ELF-1 (cell line): ENCODE data around the gene TBC1D14.
"Not testable (repeated sequence)": the region's sequence is repeated elsewhere in the genome, so short reads cannot be mapped to it uniquely, and the experiment has no call there.

ENCODE experiments used
- DNase-seq: peaks from one replicate; pipeline ENCODE4 v3.0.0-alpha.2; 2016; ENCODE audit warnings: low read depth, low spot score

The TBC1D14 gene

DNA sequence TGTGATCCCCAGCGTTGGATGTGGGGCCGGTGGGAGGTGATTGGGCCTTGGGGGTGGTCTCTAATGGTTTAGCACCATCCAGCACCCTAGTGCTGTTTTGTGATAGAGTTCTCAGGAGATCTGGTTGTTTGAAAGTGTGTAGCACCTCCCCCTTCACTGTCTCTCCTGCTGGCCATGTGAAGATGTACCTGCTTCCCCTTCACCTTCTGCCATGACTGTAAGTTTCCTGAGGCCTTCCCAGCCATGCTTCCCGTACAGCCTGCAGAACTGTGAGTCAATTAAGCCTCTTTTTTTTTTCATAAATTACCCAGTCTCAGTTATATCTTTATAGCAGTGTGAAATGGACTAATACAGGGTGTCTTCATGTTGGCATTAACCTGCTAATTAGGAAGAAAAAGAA lies 19.3 kb upstream of the TBC1D14 start:
- no peak for DNase-seq

DNA sequence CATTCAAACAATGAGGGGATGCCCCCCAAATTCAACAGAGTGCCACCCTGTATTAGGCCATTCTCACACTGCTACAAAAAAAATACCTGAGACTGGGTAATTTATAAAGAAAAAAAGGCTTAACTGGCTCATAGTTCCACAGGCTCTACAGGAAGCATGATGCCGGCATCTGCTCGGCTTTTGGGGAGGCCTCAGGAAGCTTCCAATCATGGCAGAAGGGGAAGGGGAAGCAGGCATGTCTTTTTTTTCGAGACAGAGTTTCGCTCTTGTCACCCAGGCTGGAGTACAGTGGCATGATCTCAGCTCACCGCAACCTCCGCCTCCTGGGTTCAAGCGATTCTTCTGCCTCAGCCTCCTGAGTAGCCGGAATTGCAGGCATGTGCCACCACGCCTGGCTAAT lies 18.7 kb upstream of the TBC1D14 start:
- DNase-seq: not testable (repeated sequence)

DNA sequence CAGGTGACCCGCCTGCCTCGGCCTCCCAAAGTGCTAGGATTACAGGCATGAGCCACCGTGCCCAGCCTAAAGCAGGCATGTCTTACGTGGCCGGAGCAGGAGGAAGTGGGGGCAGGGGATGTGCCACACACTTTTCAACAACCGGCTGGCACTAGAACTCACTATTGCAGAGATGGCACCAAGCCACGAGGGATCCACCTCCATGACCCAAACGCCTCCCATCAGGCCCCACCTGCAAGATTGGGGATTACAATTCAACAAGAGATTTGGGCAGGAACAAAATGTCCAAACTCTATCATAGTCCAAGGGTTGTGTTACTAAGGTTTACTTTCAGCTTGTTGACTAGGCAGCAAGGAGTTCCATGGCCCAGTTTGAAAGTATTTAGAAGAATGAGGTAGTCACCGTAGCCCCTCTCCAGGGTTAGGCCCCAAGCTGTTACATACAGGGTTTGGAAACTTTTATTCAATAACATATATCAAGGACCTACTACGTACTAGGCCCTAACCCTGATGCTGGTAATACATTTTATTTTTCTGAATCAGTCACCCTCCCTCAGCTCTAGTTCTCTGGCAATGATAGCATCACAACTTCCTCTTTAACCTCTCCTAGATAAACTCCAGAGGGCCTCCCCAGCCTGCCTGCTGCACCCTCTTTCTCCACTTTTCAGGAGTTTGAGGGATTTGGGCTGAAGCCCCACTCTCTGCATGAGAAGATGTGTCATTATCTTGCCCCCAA lies 18.0 kb upstream of the TBC1D14 start:
- no peak for DNase-seq

DNA sequence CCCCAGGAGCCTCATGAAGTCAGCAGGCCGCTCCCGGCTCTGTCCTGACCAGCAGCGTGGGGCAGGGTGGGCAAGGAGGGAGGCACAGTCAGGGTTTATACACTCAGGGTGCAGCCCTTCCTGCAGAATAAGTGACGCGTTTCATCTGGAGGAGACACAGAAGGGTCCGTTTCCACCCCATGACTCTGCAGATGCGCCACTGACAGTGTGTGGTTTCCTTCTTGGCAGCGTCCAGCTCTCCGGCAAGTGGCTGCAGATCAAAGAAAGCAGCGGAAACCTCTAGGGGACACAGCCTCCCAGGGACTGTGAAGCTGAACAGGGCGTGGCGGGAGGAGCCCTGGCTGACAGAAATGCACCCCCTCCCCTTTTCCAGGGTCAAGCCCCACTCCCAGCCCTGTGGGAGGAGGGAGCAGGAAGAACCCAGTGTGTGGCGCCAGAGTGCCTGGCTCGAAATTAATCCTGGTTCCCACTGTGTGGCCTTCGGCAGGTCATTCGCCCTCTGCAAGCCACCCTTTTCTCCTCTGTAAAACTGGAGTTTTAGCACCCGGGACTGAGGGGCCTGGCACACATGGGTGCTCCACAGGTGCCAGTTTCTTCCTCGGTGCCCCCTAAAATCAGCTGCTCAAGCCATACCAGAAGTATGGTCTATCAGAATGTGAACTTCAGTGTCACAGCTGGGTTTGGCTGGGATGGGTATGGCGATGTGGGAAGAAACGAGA lies 17.3 kb upstream of the TBC1D14 start:
- peak; percentile 84 for DNase-seq

- DNase-seq: no peak
These were observed 16.8 kb upstream of the TBC1D14 start for GRCh38 chr4:6892909-6893202.

DNA sequence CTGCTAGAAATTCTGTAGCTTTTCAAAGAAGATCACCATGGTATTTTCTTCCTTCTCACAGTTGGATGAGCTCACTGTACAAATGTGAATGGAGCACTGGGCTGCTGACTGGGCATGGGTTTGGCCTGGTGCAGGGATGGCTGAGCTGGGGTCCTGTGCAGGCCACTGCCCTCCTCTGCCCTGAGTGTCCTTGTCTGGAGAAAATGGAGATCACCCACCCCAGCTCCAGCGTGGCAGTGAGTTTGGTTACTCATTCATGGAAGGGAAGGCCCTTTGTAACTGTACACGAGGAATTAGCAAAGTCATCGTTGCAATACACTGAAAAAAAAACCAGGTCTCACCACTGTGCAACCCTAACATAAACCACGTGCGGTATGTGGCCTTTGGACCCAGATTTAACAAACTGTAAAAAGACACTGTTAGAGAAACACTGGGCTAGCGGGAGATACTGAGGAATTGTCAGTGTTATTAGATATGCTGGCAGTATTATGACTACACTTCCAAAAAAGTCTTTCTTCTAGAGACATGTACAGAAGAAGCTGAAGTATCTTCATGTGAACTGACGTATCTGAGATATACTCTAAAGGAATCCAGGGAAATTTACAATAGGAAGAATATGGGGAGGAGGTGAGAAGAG lies 16.1 kb upstream of the TBC1D14 start:
- DNase-seq: no peak

DNA sequence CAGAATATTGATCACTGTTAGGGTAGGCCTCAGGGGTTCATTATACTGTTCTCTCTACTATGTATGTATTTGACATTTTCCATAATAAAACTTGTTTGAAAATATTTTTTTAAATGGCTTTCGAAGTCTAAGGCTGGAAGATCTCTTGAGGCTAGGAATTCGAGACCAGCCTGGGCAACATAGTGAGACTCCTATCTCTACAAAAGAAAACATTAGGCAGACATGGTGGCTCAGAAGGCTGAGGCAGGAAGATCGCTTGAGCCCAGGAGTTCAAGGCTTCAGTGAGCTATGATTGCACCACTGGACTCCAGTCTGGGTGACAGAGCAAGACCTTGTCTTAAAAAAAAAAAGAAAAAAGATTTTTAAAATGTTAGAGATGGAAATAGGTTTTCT lies 15.5 kb upstream of the TBC1D14 start:
- no peak for DNase-seq

DNA sequence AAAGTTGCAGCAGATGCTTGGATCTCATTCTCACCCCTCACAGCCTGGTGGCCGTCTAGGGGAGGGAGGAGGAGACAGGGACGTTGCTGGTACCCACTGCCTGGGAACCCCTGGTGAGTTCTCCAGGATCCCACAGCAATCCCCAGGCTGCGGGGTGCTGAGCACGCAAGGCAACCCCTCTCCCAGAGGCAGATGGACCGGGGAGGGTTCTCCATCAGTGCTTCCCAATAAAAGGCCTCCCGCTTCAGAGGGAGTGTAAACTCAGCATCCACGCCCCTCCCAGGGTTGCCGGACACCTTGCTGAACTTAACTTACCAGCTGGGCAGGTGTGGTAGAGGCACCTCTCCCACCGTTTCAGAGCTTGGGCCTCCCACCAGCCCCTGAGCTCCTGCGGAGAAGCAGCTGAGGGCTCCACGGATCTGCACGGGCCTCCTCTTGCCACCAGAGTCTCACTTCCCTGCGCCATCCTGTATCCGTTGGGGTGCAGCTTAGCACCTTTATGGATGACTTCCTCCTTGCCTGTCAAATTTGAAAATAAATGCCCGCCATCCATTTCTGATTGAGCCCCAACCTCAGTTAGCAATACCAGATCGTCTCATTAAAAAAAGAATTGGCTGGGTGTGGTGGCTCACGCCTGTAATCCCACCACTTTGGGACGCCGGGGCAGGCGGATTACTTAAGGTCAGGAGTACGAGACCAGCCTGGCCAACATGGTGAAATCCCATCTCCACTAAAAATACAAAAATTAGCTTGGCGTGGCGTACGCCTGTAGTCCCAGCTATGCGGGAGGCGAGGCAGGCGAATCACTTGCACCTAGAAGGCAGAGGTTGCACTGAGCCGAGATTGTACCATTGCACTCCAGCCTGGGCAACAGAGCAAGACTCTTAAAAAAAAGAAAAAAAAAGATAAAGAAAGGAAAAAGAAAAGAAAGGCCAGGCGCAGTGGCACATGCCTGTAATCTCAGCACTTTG lies 14.8 kb upstream of the TBC1D14 start:
- DNase-seq: no peak

DNA sequence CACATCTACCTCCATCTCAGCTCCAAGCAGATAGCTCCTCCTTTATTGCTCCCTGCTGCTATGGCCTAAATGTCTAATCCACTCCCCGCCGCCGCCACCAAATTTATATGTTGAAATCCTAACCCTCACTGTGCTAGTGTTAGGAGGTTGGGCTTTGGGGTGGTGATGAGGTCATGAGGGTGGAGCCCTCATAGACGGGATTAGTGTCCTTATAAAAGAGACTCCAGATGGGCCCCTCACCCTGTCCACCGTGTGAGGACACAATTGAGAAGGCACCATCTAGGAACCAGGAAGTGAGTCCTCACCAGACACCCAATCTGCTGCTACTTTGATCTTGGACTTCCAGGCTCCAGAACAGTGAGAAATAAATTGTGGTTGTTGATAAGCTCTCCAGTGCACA lies 13.6 kb upstream of the TBC1D14 start:
- DNase-seq: no peak

- no peak for DNase-seq
These were observed 10.9 kb upstream of the TBC1D14 start for GRCh38 chr4:6898763-6899162.

- DNase-seq: no peak
These were observed 9.3 kb upstream of the TBC1D14 start for GRCh38 chr4:6900181-6900812.

GRCh38 chr4:6900956-6901355 lies 8.7 kb upstream of the TBC1D14 start:
- DNase-seq: no peak

GRCh38 chr4:6901669-6902317 lies 7.8 kb upstream of the TBC1D14 start:
- DNase-seq: no peak

DNA sequence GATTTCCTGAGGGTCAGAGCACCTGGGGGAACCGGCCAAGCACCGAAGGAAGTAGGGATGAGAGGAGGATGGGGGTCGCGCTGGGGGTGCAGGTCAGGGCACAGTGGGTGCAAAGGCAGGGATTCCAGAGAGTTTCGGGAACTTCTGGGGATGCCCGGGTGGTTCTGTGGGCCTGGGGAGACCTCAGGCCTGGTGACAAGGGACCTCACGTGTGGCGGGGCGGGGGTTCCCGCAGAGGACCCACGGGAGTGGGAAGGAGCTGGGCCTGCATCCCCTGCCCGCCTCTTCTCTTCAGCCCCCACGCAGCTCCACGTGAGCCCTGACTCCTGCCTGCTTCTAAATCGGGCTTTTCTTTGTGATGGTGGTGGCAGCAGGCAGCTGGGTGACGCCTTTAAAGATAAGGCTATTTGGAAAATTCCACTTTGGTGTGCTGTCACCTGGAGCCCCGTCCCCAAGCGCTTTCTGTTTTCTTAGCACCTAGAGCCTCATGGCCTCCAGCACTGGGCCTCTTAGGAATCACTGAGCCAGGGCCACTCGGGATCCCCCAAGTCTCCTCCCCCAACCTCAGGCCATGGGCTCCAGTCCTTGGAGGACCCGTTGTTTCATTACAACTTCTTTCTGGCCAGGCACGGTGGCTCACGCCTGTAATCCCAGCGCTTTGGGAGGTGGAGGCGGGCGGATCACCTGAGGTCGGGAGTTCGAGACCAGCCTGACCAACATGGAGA lies 7.1 kb upstream of the TBC1D14 start:
- no peak for DNase-seq

DNA sequence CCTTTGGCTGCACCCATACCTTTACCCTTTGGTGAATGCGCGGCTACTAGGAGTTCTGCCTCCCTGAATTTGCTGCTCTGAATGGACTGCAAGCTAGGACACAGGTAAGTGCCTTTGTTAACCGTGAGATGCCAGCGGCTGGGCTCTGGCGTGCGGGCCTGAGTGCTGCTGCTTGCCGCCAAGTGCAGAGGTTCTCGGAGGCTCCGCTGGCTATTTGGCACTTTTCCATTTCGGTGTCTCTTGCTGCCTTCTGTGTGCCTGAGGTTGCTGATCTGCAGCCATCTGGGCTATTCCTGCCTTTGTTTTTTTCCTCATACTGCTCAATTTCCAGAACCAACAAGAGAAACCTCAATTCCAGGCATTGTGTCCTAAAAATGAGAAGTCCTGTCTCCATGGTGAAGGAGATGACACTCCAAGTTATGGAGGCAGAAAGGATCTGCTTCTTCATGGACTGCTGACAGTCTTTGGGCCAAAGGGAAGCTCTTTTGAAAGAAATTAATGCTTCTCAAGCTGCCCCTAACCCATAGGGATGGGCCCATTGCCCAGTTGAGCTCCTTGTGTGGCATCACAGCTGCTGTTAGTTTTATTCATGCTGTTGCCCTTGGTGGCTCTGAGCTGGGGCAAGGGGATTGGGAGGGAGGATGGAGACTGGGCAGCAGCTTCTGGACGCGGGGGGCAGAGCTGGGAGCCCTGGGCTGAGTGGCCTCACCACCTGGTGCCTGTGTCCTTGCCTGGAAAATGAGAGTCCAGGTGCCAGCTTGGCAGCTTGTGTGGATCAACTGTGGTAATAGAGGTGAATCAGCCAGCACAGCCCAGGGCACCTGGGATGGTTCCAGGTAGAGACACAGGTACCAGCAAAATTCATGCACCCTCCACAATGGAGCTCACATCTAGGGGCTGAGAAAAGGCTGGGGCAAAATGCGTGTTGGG lies 3.8 kb upstream of the TBC1D14 start:
- no peak for DNase-seq

DNA sequence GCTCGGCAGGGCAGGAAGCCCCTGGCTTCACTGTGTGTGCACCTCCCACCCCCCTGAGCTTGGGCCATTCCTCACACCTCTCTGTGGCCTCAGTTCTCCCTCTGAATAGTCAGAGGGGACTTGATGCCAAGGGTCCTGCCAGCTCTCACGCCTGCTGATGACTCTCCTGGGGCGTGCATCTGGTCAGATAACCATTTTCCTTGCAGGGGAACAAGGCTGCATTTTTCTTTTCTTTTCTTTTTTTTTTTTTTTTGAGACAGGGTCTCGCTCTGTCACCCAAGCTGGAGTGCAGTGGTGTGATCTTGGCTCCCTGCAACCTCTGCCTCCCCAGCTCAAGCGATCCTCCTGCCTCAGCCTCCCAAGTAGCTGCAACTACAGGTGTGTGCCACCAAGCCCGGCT lies 3.1 kb upstream of the TBC1D14 start:
- DNase-seq: not testable (repeated sequence)

GRCh38 chr4:6907658-6908191 lies 1.9 kb upstream of the TBC1D14 start:
- DNase-seq: peak; percentile 57

DNA sequence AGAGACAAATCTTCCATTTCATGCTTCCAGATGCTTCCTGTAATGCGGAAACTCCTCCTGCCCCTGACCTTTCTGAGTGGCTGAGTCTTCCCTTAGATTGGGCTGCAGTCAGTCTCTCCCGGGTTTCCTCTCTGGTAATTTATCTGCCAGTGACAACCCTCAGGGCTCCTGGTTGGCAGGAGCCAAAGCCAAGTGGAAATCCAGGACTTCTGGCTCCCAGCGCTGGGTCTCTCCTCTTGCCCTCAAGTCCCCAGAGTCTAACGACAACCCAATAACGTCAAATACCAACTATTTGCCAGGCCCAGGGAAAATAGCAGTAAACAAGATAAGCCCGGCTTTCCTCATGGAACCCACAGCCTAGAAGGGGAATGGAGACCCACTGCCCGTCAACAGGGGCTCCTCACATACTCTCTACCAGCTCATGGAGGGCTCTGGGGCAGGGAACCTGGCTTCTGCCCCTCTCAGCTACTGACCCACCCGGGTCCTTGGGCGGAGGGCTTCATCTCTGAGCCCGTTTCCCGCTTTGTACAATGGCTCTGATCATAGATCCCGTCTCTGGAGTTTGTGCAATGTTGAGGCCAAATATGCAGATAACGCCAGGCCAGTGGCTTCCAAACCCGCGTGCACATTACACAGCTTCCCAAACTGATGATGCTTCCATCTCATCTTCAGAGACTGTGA lies 1.1 kb upstream of the TBC1D14 start:
- DNase-seq: peak; percentile 52
